GM18861 (cell line): ENCODE measurements around the gene TIA1.
"Not testable (repeated sequence)": the region's sequence is repeated elsewhere in the genome, so short reads cannot be mapped to it uniquely, and the experiment has no call there.

ENCODE experiments used
- ATAC-seq: cut with Tn5 transposase; IDR thresholded peaks from one replicate; pipeline ENCODE4 v1.9.1; 2021; ENCODE audit not compliant: unreplicated experiment

The TIA1 gene

GRCh38 chr2:70248181-70248847, at the start of gene TIA1:
TIA1 (minus strand) TSS chr2:70248628; CDS start chr2:70248430, 198 bp downstream.
- peak; percentile 87 for ATAC-seq

DNA sequence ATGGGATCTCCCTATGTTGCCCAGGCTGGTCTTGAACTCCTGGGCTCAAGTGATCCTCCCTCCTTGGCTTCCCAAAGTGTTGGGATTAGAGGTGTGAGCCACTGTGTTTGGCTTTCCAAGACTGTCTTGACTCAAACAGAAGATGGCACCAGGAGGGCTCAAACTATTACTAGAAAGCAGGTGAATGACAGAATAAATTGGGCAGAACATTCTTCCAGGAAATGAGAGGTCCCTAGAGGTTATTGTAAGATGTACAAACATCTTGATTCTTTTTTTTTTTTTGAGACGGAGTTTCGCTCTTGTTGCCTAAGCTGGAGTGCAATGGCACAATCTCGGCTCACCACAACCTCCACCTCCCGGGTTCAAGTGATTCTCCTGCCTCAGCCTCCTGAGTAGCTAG, 49.4 kb upstream of the TIA1 start:
- ATAC-seq = not testable (repeated sequence)

DNA sequence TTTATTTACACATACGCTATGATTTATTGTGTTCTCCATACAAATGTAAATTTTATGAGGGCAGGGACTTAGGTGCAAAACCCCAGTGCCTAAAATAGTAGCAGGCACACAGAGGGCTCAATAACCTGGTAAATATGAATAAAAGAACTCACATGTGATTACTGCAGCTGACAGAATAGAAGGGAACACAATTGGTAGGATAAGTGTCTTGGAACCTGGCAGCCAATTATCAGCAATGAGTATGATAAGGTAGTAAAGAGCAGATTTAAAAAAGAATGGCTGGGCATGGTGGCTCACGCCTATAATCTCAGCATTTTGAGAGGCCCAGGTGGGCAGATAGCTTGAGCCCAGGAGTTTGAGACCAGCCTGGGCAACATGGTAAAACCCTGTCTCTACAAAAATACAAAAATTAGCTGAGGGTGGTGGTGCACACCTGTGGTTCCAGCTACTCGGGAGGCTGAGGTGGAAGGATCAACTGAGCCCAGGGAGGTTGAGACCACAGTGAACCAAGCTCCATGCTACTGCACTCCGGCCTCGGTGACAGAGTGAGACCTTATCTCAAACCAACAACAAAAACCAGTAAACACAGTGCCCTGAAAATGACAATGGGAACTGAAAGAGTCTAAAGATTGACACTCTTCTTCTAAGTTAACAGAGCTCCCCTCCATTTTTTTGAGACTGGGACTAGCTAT, 35.2 kb upstream of the TIA1 start:
- no peak for ATAC-seq

- no peak for ATAC-seq
Observed at GRCh38 chr2:70282439-70282838, 34.0 kb upstream of the TIA1 start.

- ATAC-seq = no peak
Observed at GRCh38 chr2:70280242-70280798, 31.9 kb upstream of the TIA1 start.

DNA sequence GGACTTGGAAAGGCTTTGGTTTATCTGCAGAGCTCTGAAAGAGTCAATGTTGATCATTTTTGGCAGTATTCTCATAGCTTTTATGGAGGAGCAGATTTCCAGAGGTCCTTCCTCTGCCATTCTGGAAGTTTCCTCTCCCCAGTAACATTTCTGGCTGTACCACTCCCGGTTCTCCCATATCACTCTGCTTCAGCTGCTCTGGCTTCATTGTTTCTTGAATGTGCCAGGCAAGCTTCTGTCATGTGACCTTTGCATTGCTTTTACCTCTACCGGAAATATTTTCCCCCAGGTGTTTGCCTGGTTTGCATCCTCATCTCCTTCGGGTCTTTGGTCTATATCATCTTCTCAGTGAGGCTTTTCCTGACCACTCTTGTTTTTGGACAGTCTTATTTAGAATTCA, 21.9 kb upstream of the TIA1 start:
- ATAC-seq = no peak

GRCh38 chr2:70269422-70270302, 21.2 kb upstream of the TIA1 start:
- not testable (repeated sequence) for ATAC-seq

DNA sequence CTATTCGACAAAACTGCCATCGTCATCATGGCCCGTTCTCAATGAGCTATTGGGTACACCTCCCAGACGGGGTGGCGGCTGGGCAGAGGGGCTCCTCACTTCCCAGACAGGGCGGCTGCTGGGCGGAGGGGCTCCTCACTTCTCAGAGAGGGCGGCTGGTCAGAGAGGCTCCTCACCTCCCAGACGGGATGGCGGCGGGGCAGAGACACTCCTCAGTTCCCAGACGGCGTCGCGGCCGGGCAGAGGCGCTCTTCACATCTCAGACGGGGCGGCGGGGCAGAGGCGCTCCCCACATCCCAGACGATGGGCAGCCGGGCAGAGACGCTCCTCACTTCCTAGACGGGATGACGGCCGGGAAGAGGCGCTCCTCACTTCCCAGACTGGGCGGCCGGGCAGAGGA, 18.5 kb upstream of the TIA1 start:
- ATAC-seq = not testable (repeated sequence)

DNA sequence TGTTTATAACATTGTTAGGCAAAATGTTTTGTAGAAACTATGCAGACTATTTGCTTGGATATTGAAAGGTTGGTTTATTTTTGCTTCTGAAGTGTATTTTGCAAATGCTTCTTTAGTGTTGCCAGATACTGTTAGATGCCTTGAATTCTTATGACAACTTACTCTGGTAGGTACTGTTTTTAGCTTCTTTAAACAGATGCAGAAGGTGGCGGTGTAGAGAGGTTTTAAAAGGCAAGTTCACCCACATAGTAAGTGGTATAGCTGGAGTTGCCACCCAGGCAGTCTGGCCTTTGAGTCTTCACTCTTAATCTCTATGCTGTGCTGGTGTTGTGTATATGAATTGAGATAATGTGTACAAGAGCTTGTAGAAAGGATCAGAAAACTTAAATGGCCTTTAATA, 13.1 kb upstream of the TIA1 start:
- ATAC-seq = no peak

DNA sequence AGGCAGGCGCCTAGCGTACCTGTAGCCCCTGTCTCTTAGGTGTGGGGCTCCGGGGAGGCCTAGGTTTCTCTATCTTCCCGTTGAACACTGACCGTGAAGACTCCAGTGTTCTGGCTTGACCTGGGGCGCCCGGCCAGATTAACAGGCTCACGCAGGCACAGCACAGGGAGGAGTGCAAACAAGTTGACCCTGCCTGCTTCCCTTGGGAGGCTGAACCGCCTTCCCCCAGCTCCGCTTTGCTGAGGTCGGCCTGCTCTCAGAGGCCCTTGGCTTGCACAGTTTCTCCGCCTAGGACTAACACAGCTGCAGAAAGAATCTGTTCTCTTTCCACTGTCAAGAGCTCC, 10.1 kb upstream of the TIA1 start:
- no peak for ATAC-seq

- ATAC-seq = no peak
Observed at GRCh38 chr2:70255637-70256314, 7.3 kb upstream of the TIA1 start.

- ATAC-seq = no peak
Observed at GRCh38 chr2:70250434-70250833, 2.0 kb upstream of the TIA1 start.

GRCh38 chr2:70247364-70248180, 856 bp downstream of the TIA1 start:
- ATAC-seq = no peak

GRCh38 chr2:70243806-70244584, 4.4 kb downstream of the TIA1 start:
- ATAC-seq = no peak

GRCh38 chr2:70242552-70242951, 5.9 kb downstream of the TIA1 start:
- ATAC-seq = no peak

DNA sequence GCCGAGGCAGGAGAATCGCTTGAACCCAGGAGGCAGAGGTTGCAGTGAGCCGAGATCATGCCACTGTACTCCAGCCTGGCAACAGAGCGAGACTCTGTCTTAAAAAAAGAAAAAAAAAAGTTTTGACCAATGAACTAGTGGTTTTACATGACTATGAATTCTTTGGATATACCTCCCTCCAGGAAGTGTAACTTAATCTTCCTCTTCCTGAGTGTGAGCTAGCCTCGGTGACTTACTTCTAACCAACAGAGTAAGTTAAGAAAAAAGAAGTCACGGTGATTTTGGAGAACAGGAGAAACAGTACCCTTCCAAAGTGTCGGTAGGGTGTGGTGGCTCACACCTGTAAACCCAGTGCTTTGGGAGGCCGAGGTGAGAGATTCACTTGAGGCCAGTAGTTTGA, 7.1 kb downstream of the TIA1 start:
- ATAC-seq = no peak

DNA sequence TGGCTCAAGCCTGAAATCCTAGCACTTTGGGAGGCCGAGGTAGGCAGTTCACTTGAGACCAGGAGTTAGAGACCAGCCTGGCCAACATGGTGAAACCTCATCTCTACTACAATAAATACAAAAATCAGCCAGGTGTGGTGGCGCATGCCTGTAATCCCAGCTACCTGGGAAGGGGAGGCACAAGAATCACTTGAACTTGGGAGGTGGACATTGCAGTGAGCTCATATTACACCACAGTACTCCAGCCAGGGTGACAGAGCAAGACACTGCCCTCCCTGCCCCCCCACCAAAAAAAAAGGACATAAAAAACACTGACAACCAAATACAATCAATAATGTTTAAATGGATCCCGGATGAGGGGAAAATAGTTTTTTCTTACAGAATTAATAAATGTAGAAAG, 7.8 kb downstream of the TIA1 start:
- ATAC-seq = no peak

DNA sequence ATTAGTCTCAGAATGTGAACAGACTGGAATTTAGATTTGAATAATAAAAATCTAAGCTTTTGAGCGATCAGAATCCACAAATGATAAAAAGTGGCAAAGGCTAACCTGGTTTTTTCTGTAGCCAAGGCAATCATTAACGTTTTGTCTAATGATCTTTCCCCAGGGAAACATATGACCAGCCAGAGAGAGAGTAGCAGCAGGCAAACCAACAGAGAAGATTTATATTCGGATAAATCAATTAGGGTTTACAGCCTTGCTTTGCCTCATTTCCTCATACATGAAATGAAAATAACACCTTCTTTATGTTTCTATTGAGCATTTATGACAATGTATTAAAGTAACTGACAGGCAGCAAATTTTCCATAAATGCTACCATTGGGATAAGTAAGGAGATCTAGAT, 14.5 kb downstream of the TIA1 start:
- ATAC-seq = no peak

DNA sequence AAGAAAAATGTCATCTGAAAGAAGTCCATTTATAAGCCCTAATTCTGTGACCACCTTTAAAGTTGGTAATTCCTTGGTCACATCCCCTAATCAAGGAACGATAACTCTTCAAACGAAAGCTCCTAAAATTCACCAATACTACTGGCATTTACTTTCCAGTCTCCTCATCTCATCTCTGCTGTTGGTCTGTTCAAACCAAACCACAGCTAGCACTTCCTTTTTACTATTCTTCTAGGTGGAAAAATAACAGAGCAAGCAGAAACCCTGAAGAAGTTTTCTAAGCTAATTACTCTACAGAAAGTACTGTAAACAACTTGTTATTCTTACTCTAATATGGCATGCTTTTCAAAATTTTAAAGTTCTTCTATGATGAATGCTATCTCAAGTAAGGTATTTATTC, 21.6 kb downstream of the TIA1 start:
- no peak for ATAC-seq
